GM18499 (cell line): Measurements from ENCODE around the gene ICA1.
"Not testable (repeated sequence)": the region's sequence is repeated elsewhere in the genome, so short reads cannot be mapped to it uniquely, and the experiment has no call there.

Experiments used
- ATAC-seq: cut with Tn5 transposase; IDR thresholded peaks from one replicate; pipeline ENCODE4 v1.9.1; 2021; ENCODE audit warnings: moderate number of reproducible peaks; ENCODE audit not compliant: insufficient read depth, unreplicated experiment

ICA1 gene

GRCh38 chr7:8063706-8064297 lies 198.2 kb downstream of the ICA1 start:
- no peak for ATAC-seq

DNA sequence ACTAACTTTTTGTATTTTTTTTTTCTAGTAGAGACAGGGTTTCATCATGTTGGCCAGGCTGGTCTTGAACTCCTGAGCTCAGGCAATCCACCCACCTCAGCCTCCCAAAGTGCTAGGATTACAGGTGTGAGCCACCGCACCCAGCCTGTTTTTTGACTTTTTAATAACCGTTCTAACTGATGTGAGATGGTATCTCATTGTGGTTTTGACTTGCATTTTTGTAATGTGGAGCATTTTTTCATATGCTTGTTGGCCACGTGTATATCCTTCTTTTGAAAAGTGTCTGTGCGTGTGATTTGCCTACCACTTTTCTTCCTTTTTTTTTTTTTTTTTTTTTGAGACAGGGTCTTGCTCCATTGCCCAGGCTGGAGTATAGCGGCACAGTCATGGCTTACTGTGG lies 198.7 kb downstream of the ICA1 start:
- not testable (repeated sequence) for ATAC-seq
